GM12891 (cell line): ENCODE measurements around the gene TMEM272.

Experiments
- DNase-seq: peaks from one replicate; pipeline ENCODE4 v3.0.0; 2011; ENCODE audit warnings: low spot score; ENCODE audit not compliant: insufficient read length
- FAIRE-seq: peaks from 2 replicates; lab custom pipeline; 2011; peaks lifted over from hg19 to GRCh38; lab: Jason Lieb, UNC
- PAX5 ChIP-seq: IDR thresholded peaks from 2 replicates; pipeline ENCODE4 v1.6.1; 2011; ENCODE audit warnings: low read length, moderate library complexity, mild to moderate bottlenecking; ENCODE audit not compliant: insufficient read depth, severe bottlenecking
- POLR2A ChIP-seq: IDR thresholded peaks from 2 replicates; pipeline ENCODE4 v1.6.1; 2011; ENCODE audit warnings: low read depth, low read length, control low read depth
- POLR2AphosphoS5 ChIP-seq: IDR thresholded peaks from 2 replicates; pipeline ENCODE4 v1.6.1; 2011; ENCODE audit warnings: low read depth, low read length, control low read depth
- POU2F2 ChIP-seq: IDR thresholded peaks from 2 replicates; pipeline ENCODE4 v1.6.1; 2011; ENCODE audit warnings: low read depth, mild to moderate bottlenecking, control low read depth, low read length, moderate library complexity
- SPI1 ChIP-seq: IDR thresholded peaks from 2 replicates; pipeline ENCODE4 v1.6.1; 2011; ENCODE audit warnings: low read depth, low read length, control low read depth
- TAF1 ChIP-seq: IDR thresholded peaks from 2 replicates; pipeline ENCODE4 v1.6.1; 2011; ENCODE audit warnings: low read depth, low read length, control low read depth

TMEM272 gene

GRCh38 chr13:51772781-51773180 is 72.2 kb downstream of the TMEM272 start:
- DNase-seq (no peak), FAIRE-seq (no peak)

GRCh38 chr13:51772105-51772455 is 72.9 kb downstream of the TMEM272 start:
- no peak for FAIRE-seq
- no peak for DNase-seq
- no peak for TF ChIP-seq SPI1
- TF ChIP-seq PAX5 = no peak
- no peak for TF ChIP-seq TAF1
- TF ChIP-seq POLR2A = no peak
- TF ChIP-seq POU2F2 = no peak
- TF ChIP-seq POLR2AphosphoS5 = no peak

More at GRCh38 chr13:51772781-51773180, 72.2 kb downstream of the TMEM272 start:
- TF ChIP-seq POLR2A = no peak
- no peak for TF ChIP-seq TAF1
- TF ChIP-seq SPI1 = no peak
- no peak for TF ChIP-seq POLR2AphosphoS5
- no peak for TF ChIP-seq POU2F2
- TF ChIP-seq PAX5 = no peak

GRCh38 chr13:51771418-51772104 is 73.4 kb downstream of the TMEM272 start:
- no peak for TF ChIP-seq SPI1
- 0 out of 2 replicates have a peak, but pooled peaks have one; percentile 20 for TF ChIP-seq POLR2A
- DNase-seq (no peak), FAIRE-seq (no peak)

- DNase-seq (no peak), FAIRE-seq (no peak)
- TF ChIP-seq SPI1 (peak; percentile 50; the same call in 1 of the 2 replicates), TAF1 (no peak)
Measured at GRCh38 chr13:51770681-51771417, 74.1 kb downstream of the TMEM272 start.

- no peak for TF ChIP-seq POU2F2
- TF ChIP-seq TAF1 = no peak
- TF ChIP-seq POLR2A = no peak
- no peak for DNase-seq
- no peak for FAIRE-seq
Measured at GRCh38 chr13:51770160-51770559, 74.8 kb downstream of the TMEM272 start.

- FAIRE-seq (no peak), DNase-seq (no peak)
- TF ChIP-seq POLR2AphosphoS5 (no peak), SPI1 (no peak), PAX5 (no peak), POU2F2 (no peak), POLR2A (no peak), TAF1 (no peak)
Measured at GRCh38 chr13:51769455-51770127, 75.4 kb downstream of the TMEM272 start.

- FAIRE-seq (no peak), DNase-seq (no peak)
- TF ChIP-seq PAX5 (no peak), POLR2AphosphoS5 (no peak), POU2F2 (no peak), TAF1 (no peak), SPI1 (no peak), POLR2A (no peak)
Measured at GRCh38 chr13:51768976-51769375, 76.0 kb downstream of the TMEM272 start.

- TF ChIP-seq PAX5 (no peak), POLR2AphosphoS5 (no peak), POLR2A (no peak)
- FAIRE-seq (no peak), DNase-seq (no peak)
Measured at GRCh38 chr13:51768378-51768921, 76.5 kb downstream of the TMEM272 start.

- TF ChIP-seq POLR2AphosphoS5 (no peak), TAF1 (no peak), PAX5 (no peak), POLR2A (no peak), SPI1 (no peak), POU2F2 (no peak)
- DNase-seq = no peak
- FAIRE-seq = peak; percentile 26
Measured at GRCh38 chr13:51767100-51767499, 77.9 kb downstream of the TMEM272 start.

GRCh38 chr13:51765142-51765515 is 79.8 kb downstream of the TMEM272 start:
- 0 out of 2 replicates have a peak, but pooled peaks have one; percentile 8 for TF ChIP-seq POLR2A
- TF ChIP-seq POU2F2 = no peak
- no peak for TF ChIP-seq SPI1
- no peak for FAIRE-seq
- no peak for DNase-seq
